ENCODE measurements around the gene FARP1.

Gene FARP1

DNA sequence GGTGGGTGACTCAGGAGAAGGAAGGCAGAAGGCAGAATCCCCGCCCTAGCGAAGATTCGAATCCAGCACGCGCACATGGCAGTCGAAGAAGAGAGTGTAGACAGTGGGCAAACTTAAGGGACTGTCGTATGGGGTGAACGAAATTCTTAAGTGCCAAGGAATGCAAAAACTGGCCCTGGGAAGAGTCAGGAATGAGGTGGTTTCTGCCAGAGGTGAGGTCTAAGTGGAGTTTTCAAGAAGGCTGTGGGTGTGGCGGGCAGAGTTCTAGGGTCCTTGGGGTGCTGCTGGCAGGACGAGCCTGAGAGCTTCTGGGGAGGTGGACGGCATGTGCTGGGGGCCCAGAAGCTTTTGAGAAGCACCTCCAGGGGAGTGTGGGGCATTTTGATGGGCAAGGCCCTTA, 98.1 kb downstream of the FARP1 start:
- no peak overlapping the region for H3K27ac ChIP-seq
- DNase-seq, result no peak
- TF ChIP-seq, protein P1, sequence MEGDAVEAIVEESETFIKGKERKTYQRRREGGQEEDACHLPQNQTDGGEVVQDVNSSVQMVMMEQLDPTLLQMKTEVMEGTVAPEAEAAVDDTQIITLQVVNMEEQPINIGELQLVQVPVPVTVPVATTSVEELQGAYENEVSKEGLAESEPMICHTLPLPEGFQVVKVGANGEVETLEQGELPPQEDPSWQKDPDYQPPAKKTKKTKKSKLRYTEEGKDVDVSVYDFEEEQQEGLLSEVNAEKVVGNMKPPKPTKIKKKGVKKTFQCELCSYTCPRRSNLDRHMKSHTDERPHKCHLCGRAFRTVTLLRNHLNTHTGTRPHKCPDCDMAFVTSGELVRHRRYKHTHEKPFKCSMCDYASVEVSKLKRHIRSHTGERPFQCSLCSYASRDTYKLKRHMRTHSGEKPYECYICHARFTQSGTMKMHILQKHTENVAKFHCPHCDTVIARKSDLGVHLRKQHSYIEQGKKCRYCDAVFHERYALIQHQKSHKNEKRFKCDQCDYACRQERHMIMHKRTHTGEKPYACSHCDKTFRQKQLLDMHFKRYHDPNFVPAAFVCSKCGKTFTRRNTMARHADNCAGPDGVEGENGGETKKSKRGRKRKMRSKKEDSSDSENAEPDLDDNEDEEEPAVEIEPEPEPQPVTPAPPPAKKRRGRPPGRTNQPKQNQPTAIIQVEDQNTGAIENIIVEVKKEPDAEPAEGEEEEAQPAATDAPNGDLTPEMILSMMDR (IDR thresholded peaks at IDR 0.05; ENCODE audit: low read depth, low read length), result no peak

DNA sequence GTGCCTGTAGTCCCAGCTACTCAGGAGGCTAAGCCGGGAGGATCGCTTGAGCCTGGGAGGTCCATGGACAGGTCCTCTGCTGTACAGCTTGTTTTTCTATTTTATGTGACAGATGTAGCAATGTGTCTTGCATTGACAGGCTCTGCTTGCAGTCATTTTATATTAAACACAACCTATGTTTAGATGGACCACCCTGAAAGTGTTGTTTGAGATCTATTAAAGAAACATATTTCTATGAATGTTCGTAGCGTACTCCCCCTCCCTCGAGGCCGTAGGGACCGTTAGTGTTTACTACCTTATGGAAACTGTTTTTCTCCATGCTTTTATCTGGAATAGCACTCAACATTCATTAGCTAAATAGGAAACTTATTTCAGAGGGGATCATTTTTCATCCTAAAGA, 99.1 kb downstream of the FARP1 start:
- TF ChIP-seq, protein P1 (IDR thresholded peaks at IDR 0.05; ENCODE audit: low read depth, low read length), result no peak
- Histone ChIP-seq H3K27ac (no peak overlapping the region), H3K9me3 (ENCODE audit: severe bottlenecking) (no peaks in the 10 kb centered on the region), H3K36me3 (peaks cover 30% of the 10 kb centered on the region), H3K4me3 (ENCODE audit: low read depth, low read length) (no peak overlapping the region), H3K27me3 (ENCODE audit: insufficient read depth, low read depth, severe bottlenecking) (no peaks in the 10 kb centered on the region)
- DNase-seq, result no peak

More for the DNA sequence above, 98.1 kb downstream of the FARP1 start:
- Histone ChIP-seq H3K4me3 (ENCODE audit: low read depth, low read length) (no peak overlapping the region), H3K27me3 (ENCODE audit: insufficient read depth, low read depth, severe bottlenecking) (no peaks in the 10 kb centered on the region), H3K36me3 (peaks cover 37% of the 10 kb centered on the region), H3K9me3 (ENCODE audit: severe bottlenecking) (no peaks in the 10 kb centered on the region)

DNA sequence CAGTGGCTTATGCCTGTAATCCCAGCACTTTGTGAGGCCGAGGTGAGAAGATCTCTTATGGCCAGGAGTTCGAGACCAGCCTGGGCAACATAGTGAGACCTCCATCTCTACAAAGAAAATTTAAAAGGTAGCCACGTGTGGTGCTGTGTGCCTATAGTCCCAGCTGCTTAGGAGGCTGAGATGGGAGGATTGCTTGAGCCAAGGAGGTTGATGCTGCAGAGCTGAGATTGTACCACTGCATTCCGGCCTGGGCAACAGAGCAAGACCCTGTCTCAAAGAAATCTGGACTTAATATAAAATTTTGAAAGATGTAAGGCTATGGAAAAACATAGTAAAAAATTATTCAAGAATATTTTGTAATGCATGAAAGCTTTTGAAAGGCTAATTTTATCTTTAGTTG, 99.5 kb downstream of the FARP1 start:
- Histone ChIP-seq H3K27ac (no peak overlapping the region), H3K36me3 (peaks cover 33% of the 10 kb centered on the region)
- TF ChIP-seq, protein P1 (IDR thresholded peaks at IDR 0.05; ENCODE audit: low read depth, low read length), result no peak

DNA sequence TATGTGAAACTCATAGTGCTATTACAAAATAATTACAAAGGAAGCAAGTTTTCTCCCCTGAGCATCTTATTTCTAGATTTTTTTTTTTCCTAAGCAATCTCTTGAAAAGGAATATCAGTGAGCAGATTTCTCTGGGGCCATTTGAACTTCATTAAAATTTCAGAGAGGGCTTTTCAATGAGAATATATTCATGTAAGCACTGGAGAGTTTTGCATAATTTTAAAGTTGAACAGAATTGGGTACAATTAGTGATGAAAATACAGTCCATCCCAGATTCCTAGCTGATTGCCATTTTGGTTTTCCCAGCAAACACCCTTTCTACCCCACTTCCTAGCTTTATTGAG, 101.0 kb downstream of the FARP1 start:
- Histone ChIP-seq H3K36me3 (peaks cover 30% of the 10 kb centered on the region), H3K9me3 (ENCODE audit: severe bottlenecking) (no peaks in the 10 kb centered on the region), H3K27me3 (ENCODE audit: insufficient read depth, low read depth, severe bottlenecking) (no peaks in the 10 kb centered on the region), H3K4me3 (ENCODE audit: low read depth, low read length) (no peak overlapping the region), H3K27ac (no peak overlapping the region)
- DNase-seq, result no peak
- TF ChIP-seq, protein P1 (IDR thresholded peaks at IDR 0.05; ENCODE audit: low read depth, low read length), result no peak

More for the DNA sequence above, 99.5 kb downstream of the FARP1 start:
- DNase-seq, result no peak
- H3K27me3 ChIP-seq (ENCODE audit: insufficient read depth, low read depth, severe bottlenecking), result no peaks in the 10 kb centered on the region
- H3K4me3 ChIP-seq (ENCODE audit: low read depth, low read length), result no peak overlapping the region
- H3K9me3 ChIP-seq (ENCODE audit: severe bottlenecking), result no peaks in the 10 kb centered on the region

DNA sequence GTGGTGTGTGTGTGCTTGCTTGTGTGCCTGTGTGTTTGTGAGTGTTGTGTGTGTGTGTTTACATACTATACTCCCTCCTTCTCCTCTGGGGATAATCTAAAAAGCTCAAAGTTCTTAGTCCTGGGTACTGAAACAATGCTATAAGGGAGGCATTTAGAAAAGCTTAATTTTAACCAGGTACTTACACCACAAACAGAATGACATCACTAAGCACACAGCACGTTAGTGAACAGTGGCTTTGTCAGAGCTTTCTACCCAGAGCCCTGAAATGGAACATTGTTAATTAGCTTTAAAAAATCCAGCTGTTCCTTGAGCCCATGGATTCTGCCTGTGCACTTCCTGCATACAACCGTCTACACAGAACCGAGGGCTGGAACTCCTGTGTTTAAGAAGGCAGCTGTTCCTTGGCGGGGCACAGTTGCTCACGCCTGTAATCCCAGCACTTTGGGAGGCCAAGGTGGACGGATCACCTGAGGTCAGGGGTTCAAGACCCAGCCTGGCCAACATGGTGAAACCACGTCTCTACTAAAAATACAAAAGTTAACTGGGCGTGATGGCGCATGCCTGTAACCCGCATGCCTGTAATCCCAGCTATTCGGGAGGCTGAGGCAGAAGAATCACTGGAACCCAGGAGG, 103.8 kb downstream of the FARP1 start:
- Histone ChIP-seq H3K36me3 (peaks cover 20% of the 10 kb centered on the region), H3K9me3 (ENCODE audit: severe bottlenecking) (no peaks in the 10 kb centered on the region), H3K27ac (no peak overlapping the region), H3K4me3 (ENCODE audit: low read depth, low read length) (no peak overlapping the region), H3K27me3 (ENCODE audit: insufficient read depth, low read depth, severe bottlenecking) (no peaks in the 10 kb centered on the region)
- TF ChIP-seq, protein P1 (IDR thresholded peaks at IDR 0.05; ENCODE audit: low read depth, low read length), result no peak
- no peak for DNase-seq

DNA sequence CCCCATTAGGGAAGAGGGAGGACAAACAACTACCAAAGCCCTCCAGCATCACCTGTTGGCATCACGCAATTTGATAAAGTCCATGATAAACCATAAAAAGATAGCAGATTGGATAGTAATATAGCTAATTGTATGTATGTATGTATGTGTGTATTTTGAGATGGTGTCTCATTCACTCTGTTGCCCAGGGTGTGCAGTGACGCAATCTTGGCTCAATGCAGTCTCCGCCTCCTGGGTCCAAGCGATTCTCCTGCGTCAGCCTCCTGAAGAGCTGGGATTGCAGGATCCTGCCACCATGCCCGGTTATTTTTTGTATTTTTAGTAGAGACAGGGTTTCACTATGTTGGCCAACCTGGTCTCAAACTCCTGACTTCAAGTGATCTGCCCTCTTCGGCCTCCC, 108.8 kb downstream of the FARP1 start:
- Histone ChIP-seq H3K36me3 (peaks cover 12% of the 10 kb centered on the region; the same call in 1 of the 2 replicates), H3K27ac (no peak overlapping the region), H3K4me3 (ENCODE audit: low read depth, low read length) (no peak overlapping the region), H3K27me3 (ENCODE audit: insufficient read depth, low read depth, severe bottlenecking) (no peaks in the 10 kb centered on the region), H3K9me3 (ENCODE audit: severe bottlenecking) (no peaks in the 10 kb centered on the region)
- no peak for DNase-seq
- TF ChIP-seq, protein P1 (IDR thresholded peaks at IDR 0.05; ENCODE audit: low read depth, low read length), result no peak
